Fibroblast of upper back skin (primary cell): ENCODE measurements around the gene TRHDE.
"Not testable (repeated sequence)": the region's sequence is repeated elsewhere in the genome, so short reads cannot be mapped to it uniquely, and the experiment has no call there.

Experiments used
- DNase-seq: peaks from one replicate; pipeline ENCODE4 v3.0.0-alpha.2; 2013

The TRHDE gene

DNA sequence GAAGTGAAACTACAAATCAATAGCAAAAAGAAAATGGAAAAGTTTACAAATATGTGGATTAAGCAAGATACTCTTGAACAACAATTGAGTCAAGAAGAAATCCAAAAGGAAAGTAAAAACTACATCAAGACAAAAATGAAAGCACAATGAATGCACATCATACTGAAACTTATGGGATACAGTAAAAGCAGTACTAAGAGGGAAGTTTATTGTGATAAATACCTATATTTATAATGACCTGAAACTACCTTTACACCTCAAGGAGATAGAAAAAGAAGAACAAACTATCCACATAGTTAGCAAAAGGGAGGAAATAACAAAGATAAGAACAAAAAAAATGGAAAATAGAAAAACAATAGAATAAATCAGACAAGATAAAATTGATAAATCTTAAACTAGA is 375.0 kb downstream of the TRHDE start:
- no peak for DNase-seq

DNA sequence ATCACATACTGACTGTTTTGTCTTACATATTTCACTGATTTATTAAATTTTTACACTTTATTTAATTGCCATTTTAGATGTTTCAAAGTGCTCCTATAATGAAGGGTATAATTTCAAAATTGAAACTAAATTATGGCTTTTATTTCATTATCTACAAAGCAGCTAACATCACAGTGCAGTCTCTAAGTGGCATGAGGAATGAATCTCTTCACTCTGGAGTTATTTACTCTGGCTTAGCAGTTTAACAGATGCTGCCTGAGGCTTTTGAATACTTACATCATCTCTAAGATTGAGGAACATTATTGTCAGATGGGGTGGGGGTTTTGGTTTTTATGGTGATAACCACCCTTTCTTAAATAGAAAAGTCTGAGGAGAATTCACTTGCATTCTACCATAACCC is 386.4 kb downstream of the TRHDE start:
- no peak for DNase-seq

DNA sequence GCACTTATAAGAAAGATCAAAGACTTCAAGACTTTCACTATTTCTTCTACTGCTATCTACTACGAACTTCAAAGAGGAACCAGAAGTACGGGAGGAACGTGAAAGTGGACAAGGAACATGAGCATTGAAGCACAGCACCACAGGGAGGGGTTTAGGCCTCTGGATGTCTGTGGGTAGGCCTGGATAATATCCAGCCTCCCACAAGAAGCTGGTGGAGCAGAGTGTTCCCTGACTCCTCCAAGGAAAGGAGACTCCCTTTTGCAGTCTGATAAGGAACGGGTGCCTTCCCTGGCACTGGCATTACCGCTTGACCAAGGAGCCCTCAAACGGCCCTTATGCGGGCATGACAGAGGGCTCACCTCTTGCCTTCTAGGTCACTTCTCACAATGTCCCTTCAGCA is 388.0 kb downstream of the TRHDE start:
- DNase-seq, result not testable (repeated sequence)

DNA sequence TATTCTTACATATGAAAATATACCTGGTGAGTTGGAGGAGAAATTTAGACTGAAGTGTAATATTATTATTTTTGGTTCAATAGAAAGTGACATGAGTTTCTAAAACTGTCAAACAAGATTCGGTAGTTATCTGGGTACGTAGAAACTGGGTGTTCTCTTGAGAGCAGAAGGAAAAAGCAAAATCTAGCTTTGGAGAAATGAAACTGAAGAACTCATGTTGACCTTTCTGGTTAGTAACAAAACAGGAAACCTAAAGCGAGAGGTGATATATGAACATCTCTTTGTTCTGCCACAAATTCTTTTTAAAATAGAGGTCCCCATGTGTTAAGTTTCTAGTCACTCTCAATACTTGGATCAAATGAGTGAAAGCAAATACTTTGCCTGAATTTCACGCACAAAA is 401.7 kb downstream of the TRHDE start:
- DNase-seq, result no peak

DNA sequence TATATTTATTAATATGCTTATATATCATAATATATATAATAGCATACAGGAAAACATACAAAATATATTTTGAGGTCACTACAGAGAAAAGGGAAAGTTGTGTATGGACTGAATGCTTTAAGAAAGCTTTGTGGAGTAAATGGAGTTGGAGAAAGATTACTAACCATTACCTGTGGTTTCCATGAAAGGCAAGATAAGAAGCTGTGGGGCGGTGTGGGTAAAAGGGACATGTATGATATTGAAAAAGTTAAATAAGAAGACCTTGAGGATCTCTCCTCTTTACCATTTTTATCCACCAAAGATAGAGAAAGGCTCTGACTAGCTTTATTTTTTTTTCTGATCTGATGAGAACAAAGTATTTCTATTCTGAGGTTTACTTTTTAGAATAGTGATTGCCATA is 404.4 kb downstream of the TRHDE start:
- DNase-seq, result no peak

DNA sequence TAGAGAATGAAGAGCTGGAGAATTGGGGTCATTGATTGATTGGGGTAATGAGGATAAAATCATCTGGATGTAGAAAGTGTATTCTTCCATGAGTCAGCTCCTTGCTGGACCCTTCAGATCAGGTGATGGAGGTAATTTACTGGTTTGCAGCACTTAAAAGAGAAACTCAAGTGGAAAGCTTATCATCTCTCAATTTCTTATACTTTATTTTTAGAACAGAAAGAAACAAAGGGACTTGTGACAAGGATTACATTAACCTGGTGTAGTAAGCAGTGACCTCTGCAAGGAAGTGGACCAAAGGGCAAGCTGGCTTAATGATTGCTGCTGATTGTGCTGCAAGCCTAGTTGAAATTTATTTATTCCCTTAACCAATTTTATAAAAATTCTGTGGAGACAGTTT is 405.0 kb downstream of the TRHDE start:
- no peak for DNase-seq

DNA sequence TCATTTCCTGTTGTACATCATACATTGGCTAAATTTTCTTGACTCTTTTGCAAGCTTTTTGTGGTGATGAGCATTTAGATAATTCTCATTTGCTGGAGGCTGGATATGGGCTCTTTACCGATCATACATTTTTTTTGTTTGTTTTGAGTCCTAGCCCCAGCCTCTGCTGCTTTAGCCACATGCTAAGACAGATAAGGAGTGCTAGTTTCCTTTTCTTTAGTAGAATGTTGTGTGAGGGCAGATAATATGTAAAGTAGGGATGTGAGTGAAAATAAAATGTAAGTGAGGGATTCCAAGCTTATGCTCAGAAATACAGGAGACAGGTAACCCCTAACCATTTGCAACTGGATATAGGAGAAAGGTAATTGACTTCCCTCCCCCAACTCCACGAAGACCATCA is 405.7 kb downstream of the TRHDE start:
- no peak for DNase-seq

DNA sequence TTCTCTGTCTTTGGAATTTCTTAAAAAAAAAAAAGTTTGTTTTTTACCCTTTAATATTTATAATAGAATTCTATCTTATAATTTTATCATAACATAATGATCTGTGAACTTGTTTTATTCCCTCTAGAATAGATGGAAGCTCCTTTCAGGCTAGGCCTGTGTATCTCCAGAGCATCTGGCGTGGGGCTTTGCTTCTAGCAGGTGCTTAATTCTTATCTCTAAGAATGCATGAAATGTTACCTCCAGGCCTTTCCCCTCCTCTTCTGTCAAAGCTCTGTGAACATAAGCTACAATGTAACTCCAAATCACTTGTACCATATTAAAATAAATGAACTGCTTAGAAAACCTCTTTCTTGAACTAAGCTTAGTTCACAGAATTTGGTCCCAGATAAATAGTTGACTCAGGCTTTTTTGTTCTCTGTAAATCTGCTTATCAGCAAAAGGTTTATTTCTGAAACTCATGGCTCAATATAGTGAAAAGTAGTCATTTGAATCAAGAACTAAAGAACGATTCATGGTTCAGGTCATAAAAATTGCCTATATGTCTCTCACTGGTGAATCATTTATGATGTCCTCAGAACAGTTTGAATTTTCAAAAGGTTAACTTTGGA is 407.1 kb downstream of the TRHDE start:
- DNase-seq, result no peak

DNA sequence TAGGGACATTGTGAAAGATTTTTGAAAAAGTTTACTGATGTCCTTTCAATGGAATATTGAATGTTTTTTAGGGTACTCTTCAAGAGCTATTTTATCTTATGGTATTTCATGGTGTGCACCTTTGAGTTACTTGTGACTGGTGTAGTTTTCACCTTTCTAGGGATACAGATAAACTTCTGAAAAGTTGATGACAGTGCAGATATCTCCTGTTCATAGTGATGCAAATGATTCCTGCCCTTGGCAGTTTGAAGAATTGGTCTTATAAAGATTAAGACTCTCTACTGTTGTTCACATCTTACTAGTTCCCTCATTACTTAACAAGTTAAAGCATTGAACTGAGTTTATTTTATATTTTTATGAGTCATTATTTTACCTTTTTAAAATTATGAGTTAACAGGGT is 408.9 kb downstream of the TRHDE start:
- DNase-seq, result no peak

DNA sequence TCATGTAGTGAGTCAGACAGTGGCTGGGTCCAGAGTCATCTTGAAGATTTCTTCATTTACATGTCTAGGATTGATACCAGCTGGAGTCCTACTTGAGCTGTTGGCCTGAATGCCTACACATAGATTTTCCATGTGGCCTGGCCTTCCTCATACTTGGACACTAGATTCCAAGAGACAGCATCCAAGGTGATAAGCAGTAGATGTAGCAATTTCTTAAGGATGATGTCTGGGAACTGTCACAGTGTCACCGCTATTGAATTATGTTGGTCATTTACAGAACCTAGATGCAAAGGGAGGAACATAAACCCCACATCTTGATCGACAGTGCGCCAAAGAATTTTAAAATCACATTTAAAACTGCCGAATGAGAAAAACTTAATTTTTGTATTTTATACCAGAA is 412.3 kb downstream of the TRHDE start:
- no peak for DNase-seq

DNA sequence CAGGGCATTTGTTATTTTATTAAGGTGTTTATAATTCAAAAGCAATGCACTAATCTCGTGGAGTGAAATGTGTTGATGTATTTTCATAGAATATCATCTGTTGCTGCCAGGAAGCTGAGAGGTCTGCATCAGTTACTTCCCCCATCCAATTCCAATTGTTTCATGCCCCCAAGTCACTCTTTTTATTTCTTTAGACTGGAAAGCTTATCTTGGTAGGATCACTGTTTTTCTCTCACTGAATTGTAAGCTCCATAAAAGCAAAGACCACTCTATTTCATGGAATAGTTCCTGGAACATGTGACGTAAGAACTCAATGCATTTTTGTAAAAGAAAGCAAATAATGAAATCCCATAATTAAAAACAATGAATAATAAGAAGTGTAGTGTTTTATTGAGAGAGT is 420.2 kb downstream of the TRHDE start:
- no peak for DNase-seq

DNA sequence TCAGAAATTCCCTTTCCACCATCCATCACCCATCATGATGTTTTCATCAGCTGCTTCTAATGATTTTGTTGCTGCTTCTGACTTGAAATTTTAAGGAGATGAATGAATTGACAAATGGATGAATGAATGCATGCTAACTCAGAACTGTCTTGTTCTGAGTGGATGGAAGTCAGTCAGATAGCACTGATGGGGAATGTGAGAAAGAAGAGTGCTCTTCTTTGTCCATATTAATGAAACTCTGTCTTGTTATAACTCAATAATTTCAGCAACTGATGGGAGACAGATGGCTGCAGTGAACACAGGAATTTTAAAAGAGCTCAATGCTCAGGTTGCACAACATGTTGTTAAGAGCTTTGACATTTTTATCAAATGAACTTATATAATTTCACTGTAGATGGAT is 422.0 kb downstream of the TRHDE start:
- DNase-seq, result no peak

DNA sequence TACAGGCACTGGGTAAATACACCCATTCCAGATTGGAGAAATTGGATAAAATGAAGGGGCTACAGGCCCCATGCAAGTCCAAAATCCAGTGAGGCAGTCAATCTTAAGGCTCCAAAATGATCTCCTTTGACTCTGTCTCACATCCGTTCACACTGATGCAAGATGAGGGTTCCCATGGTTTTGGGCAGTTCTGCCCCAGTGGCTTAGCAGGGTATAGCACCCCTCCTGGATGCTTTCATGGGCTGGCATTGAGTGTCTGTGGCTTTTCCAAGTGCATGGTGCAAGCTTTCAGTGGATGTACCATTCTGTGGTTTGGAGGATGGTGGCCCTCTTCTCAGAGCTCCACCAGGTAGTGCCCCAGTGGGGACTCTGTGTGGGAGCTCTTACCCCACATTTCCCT is 427.2 kb downstream of the TRHDE start:
- DNase-seq, result no peak

DNA sequence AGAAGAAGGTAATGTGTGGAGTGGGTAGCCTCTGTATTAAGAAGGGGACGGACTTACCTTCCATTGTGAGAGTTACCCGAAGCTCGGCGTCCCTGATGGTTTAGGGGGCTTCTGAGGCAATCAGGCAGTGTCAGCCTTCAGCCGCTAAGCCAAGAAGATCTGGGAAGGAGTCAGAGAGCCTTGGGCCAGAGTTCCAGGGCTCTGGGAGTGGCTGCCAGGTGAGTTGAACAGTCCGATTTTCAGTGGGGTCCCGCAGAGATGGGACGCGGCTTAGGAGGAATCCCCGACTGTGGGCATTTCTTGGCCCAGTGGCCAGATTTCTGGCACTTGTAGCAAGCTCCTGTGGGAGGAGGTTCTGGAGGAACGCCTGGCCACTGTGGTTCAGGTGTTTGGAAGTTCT is 439.9 kb downstream of the TRHDE start:
- DNase-seq, result not testable (repeated sequence)

DNA sequence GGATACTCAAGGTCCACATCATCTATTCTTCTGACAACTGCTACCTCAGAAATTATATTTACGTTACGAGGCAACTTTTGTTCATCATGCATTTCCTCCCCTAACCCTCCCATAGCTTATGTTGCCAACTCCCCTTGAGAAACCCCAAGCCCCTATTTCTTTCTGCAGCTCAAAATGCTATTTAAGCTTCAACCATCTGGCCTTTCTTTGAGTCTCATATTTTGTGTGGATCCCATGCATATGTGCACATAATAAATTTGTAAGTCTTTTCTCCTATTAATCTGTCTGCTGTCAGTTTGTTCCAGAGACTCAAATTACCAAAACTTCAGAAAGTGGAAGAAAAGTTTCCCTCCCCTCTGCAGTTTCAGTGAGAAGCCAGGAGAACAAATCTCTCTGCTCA is 444.1 kb downstream of the TRHDE start:
- no peak for DNase-seq

DNA sequence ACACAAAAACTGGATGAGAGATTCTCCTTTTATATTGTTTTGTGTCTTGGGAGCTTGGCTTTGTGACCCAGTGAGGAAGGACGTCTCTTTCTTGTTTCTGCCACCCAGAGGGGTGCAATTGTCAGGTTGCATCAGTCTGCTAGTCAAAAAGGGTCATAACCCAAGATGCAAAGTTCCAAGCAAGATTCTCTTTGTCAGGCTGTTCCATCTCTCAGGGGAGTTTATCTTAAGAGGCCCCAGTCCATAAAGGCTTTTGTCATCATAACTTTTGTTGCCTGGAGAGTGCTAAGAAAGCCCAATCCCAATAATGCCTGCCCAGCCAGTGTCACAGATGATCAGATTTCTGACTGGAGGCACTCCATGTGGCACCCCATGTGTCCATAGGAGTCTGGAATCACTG is 444.9 kb downstream of the TRHDE start:
- DNase-seq, result no peak
